ENCODE results near the gene SLC28A3.

GRCh38 chr9:84317563-84317962, 23.0 kb downstream of the SLC28A3 start:
- peak; percentile 25 for TF ChIP-seq CTCF (IDR thresholded peaks at IDR 0.05)
- TF ChIP-seq TCF7L2 (IDR thresholded peaks at IDR 0.05; ENCODE audit: low read depth, low read length) = no peak
- TF ChIP-seq SIN3A (IDR thresholded peaks at IDR 0.05; ENCODE audit: borderline replicate concordance, insufficient read depth, low read depth, low read length) = no peak
- no peak for TF ChIP-seq POLR2AphosphoS5 (IDR thresholded peaks at IDR 0.05; ENCODE audit: low read depth, low read length)
